ENCODE data around the gene CNTFR. TPM values are rescaled to one million over a fixed set of nuclear protein-coding genes. Genes with fewer than 3 reads are reported as not detected.

Gene CNTFR
- total RNA-seq, 6 experiments from 2014 or later = 0.71 to 12.5 (median 3.4) TPM

DNA sequence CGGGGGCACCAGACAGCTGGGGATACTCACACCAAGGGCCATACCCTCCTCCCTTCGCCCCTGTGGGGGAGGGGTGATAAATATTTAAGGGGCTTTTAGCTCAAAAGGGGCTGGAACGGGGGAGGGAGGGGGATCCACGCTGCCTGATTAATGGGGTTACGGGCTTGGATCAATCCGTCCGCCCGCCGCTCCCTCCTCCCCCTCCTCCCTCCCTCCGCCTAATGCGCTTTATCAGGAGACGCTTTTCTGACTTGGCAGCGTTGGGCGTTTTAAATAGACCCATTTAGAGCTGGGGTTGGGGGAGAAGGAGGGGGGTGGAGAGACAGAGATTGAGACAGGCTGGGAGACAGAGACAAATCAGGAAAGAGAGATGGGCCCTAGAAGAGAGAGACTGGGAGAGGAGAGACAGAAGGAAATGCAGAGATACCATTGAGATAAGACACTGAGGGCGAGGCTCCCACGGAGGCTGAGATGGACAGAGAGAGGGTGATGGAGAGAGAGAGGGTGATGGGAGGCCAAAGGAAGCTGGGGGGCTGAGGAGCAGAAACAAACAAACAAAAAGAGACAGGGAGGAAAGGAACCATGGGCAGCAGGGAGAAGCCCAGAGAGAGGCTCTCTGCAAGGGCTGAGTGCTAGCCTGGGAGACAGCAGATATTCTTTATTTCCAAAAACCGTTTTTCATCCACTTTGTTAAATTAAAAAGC lies 10.3 kb downstream of the CNTFR start:
- ATAC-seq = no peak
- H3K9me3 ChIP-seq = no peaks in the 10 kb centered on the region

GRCh38 chr9:34578241-34579103 lies 11.1 kb downstream of the CNTFR start:
- no peaks in the 10 kb centered on the region for H3K36me3 ChIP-seq
- no peak overlapping the region for H3K4me3 ChIP-seq
- 29% methylated on average over 8 of the region's 28 CpGs for WGBS (ENCODE audit: insufficient coverage, low coverage, low lambda C conversion rate, missing lambda C conversion rate)
- intact Hi-C loops (cut with DNase I) = no loop called here
- DNase-seq = no peak
- H3K27ac ChIP-seq = no peak overlapping the region
- peak in 2 of 4 donors; percentile 33 to 44 for ATAC-seq
- no peaks in the 10 kb centered on the region for H3K9me3 ChIP-seq
- TF ChIP-seq CTCF (IDR thresholded peaks at IDR 0.05) (no peak), POLR2A (IDR thresholded peaks at IDR 0.05) (no peak)
- peaks cover 0 to 3% (median 0%) of the 10 kb centered on the region in 4 donors for H3K4me1 ChIP-seq
- no peaks in the 10 kb centered on the region for H3K27me3 ChIP-seq

More for the DNA sequence above, 10.3 kb downstream of the CNTFR start:
- H3K27me3 ChIP-seq = no peaks in the 10 kb centered on the region
- intact Hi-C loops (cut with DNase I) = no loop called here
- TF ChIP-seq POLR2A (IDR thresholded peaks at IDR 0.05) (no peak), CTCF (IDR thresholded peaks at IDR 0.05) (no peak)
- peaks cover 0 to 6% (median 0%) of the 10 kb centered on the region in 4 donors for H3K4me1 ChIP-seq
- DNase-seq = no peak
- no peak overlapping the region for H3K4me3 ChIP-seq
- no peak overlapping the region for H3K27ac ChIP-seq
- no peaks in the 10 kb centered on the region for H3K36me3 ChIP-seq
- 22% methylated on average over 16 of the region's 17 CpGs for WGBS (ENCODE audit: insufficient coverage, low coverage, low lambda C conversion rate, missing lambda C conversion rate)

DNA sequence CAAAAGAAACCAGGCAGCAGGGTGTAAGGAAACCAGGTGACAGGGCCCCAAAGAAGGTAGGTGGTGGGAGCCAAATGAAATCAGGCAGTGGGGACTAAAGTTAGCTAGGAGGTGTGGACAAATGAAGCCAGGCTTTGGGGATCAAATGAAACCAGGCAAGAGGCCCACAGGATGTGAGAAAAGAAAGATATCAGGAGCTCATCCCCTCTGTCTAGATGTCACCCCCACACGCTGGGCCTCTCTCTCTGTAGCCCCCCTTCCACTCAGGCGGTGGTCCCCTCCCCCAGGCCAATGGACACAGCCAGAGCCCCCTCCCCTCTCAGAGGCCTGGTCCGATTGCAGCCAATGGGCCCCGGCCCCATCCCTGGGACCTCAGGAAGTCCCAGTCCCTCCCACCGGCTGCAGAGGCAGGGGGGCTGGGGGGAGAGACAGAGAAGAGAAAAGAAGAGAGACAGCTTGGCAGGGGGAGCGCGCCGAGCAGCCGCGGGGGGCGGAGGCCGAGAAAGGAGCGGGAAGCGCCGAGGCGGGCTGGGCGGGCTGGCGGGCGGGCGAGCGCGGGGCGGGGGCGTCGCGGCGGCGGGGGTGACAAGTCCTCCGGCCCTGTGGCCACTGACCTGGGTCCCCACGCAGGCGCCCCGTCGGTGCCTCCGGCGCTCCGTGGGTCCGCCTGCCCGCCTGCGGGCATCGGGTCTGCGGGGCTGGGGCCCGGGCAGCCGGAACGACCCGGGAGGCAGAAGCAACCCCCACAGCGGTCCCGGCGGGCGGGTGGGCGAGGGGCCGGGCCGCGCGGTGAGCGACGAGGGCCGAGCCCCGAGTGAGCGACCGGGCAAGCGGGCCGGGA lies 11.9 kb downstream of the CNTFR start:
- WGBS (ENCODE audit: insufficient coverage, low coverage, low lambda C conversion rate, missing lambda C conversion rate) = 25% methylated on average over 17 of the region's 62 CpGs
- H3K4me3 ChIP-seq = no peak overlapping the region
- DNase-seq (no peak), ATAC-seq (no peak)
- H3K27ac ChIP-seq = no peak overlapping the region
- no peaks in the 10 kb centered on the region for H3K27me3 ChIP-seq
- H3K4me1 ChIP-seq = no peaks in the 10 kb centered on the region
- no peak for TF ChIP-seq CTCF (IDR thresholded peaks at IDR 0.05)
- no peak for TF ChIP-seq POLR2A (IDR thresholded peaks at IDR 0.05)
- no peaks in the 10 kb centered on the region for H3K9me3 ChIP-seq
- no peaks in the 10 kb centered on the region for H3K36me3 ChIP-seq
- intact Hi-C loops (cut with DNase I) = no loop called here

DNA sequence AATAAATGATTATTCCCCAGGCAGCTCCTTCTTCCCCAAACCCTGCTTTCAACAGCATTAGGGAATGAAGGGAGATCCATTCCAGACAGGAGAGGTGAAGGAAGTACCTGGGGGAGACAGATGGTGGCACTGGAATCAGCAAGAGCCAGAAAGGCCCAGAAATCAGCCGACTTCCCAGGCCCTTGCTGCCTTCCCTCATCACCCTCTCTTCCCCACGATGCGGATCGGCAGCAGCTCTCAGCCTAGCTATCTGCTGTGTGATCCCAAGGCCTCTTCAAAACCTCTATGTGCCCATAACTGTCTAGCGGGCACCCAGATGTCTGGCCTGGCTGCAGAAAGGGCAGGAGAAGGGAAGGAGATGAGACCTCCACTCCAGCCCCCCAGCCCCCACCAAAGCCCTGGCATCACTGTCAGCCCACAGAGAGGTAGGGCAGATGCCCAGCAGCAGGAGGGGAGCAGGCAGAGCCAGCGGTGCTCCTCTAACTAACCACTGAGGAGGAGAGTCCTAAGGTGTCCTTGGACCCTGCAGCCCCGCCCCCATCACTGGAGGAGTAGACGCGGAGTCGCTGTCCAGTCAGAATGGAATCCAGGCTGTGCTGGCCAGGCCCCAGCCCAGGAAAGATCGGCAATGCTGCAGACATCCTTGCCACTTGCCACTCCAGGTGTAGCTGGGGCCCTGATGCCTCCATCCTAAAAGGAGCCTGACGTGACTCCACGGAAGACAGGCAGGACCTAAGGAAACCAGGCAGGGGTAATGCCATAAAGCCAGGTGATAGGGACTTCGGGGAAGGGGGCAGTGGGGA lies 12.7 kb downstream of the CNTFR start:
- no peaks in the 10 kb centered on the region for H3K9me3 ChIP-seq
- intact Hi-C loops (cut with DNase I) = no loop called here
- peaks cover 0 to 3% (median under 1%) of the 10 kb centered on the region in 4 donors for H3K4me1 ChIP-seq
- H3K4me3 ChIP-seq = no peak overlapping the region
- TF ChIP-seq POLR2A (IDR thresholded peaks at IDR 0.05) (no peak), CTCF (IDR thresholded peaks at IDR 0.05) (no peak)
- H3K36me3 ChIP-seq = no peaks in the 10 kb centered on the region
- H3K27me3 ChIP-seq = no peaks in the 10 kb centered on the region
- DNase-seq = no peak
- WGBS (ENCODE audit: insufficient coverage, low coverage, low lambda C conversion rate, missing lambda C conversion rate) = 81% methylated on average over 8 of the region's 14 CpGs
- no peak for ATAC-seq
- H3K27ac ChIP-seq = no peak overlapping the region
